ENCODE measurements around the gene HOMER1. TPM values are rescaled to one million over a fixed set of nuclear protein-coding genes. Genes with fewer than 3 reads are reported as not detected.

HOMER1 gene
- total and polyA plus RNA-seq, 2 of the 13 experiments (the other 11 are each of a cell fraction or from before 2014, with no cell fraction given): 5.3 to 24.8 TPM

DNA sequence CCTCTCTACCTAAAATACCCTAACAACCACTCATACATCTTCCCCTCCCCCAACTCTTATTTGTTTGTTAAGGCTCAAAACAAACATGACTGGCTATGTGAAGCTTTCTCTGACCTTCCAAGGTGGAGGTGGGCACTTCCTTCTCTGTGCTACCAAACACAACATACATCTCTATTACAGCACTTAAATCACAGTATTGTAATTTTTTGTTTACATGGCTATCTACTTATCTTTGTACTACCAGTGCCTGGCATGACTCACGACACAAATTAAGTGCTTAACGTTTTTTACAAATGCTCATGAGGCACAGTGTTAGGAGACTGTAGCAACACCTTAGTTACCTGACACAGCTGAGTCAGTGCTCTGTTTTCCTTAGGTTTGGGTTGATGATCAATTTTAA lies 18.6 kb downstream of the HOMER1 start (continued):
- TF ChIP-seq ZNF577 (CRISPR knock-in tag; IDR thresholded peaks at IDR 0.05; ENCODE audit: borderline replicate concordance, low read depth) (no peak), FOSL2 (CRISPR knock-in tag; IDR thresholded peaks at IDR 0.05) (peak; percentile 65), CC2D1A (CRISPR knock-in tag; IDR thresholded peaks at IDR 0.05) (no peak), ZNF605 (CRISPR knock-in tag; IDR thresholded peaks at IDR 0.05) (no peak), PHF8 (CRISPR knock-in tag; IDR thresholded peaks at IDR 0.05) (no peak), ZNF614 (CRISPR knock-in tag; IDR thresholded peaks at IDR 0.05; ENCODE audit: borderline replicate concordance) (no peak), DMAP1 (CRISPR knock-in tag; IDR thresholded peaks at IDR 0.05) (no peak), ZSCAN30 (CRISPR knock-in tag; IDR thresholded peaks at IDR 0.05) (no peak), SMAD3 (CRISPR knock-in tag; IDR thresholded peaks at IDR 0.05) (no peak), ZNF567 (CRISPR knock-in tag; IDR thresholded peaks at IDR 0.05; ENCODE audit: borderline replicate concordance) (no peak), NFYC (CRISPR knock-in tag; IDR thresholded peaks at IDR 0.05) (no peak), MEIS1 (CRISPR knock-in tag; IDR thresholded peaks at IDR 0.05; ENCODE audit: borderline replicate concordance) (no peak), SNAPC2 (CRISPR knock-in tag; IDR thresholded peaks at IDR 0.05) (no peak), YEATS2 (CRISPR knock-in tag; IDR thresholded peaks at IDR 0.05; ENCODE audit: borderline replicate concordance) (no peak), KDM5B (CRISPR knock-in tag; IDR thresholded peaks at IDR 0.05; ENCODE audit: borderline replicate concordance) (no peak)
- TF ChIP-seq, protein P1, sequence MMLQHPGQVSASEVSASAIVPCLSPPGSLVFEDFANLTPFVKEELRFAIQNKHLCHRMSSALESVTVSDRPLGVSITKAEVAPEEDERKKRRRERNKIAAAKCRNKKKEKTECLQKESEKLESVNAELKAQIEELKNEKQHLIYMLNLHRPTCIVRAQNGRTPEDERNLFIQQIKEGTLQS (CRISPR knock-in tag; IDR thresholded peaks at IDR 0.05): no peak
- TF ChIP-seq, protein P2, sequence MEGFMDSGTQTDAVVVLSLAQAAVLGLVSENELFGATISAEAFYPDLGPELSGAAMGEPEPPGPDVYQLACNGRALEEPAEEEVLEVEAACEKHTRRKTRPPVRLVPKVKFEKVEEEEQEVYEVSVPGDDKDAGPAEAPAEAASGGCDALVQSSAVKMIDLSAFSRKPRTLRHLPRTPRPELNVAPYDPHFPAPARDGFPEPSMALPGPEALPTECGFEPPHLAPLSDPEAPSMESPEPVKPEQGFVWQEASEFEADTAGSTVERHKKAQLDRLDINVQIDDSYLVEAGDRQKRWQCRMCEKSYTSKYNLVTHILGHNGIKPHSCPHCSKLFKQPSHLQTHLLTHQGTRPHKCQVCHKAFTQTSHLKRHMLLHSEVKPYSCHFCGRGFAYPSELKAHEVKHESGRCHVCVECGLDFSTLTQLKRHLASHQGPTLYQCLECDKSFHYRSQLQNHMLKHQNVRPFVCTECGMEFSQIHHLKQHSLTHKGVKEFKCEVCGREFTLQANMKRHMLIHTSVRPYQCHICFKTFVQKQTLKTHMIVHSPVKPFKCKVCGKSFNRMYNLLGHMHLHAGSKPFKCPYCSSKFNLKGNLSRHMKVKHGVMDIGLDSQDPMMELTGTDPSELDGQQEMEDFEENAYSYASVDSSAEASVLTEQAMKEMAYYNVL (CRISPR knock-in tag; IDR thresholded peaks at IDR 0.05; ENCODE audit: borderline replicate concordance): no peak
- TF ChIP-seq, protein P3, sequence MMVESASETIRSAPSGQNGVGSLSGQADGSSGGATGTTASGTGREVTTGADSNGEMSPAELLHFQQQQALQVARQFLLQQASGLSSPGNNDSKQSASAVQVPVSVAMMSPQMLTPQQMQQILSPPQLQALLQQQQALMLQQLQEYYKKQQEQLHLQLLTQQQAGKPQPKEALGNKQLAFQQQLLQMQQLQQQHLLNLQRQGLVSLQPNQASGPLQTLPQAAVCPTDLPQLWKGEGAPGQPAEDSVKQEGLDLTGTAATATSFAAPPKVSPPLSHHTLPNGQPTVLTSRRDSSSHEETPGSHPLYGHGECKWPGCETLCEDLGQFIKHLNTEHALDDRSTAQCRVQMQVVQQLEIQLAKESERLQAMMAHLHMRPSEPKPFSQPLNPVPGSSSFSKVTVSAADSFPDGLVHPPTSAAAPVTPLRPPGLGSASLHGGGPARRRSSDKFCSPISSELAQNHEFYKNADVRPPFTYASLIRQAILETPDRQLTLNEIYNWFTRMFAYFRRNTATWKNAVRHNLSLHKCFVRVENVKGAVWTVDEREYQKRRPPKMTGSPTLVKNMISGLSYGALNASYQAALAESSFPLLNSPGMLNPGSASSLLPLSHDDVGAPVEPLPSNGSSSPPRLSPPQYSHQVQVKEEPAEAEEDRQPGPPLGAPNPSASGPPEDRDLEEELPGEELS (CRISPR knock-in tag; IDR thresholded peaks at IDR 0.05): 0 out of 2 replicates have a peak, but pooled peaks have one; percentile 20
- TF ChIP-seq, protein P4, sequence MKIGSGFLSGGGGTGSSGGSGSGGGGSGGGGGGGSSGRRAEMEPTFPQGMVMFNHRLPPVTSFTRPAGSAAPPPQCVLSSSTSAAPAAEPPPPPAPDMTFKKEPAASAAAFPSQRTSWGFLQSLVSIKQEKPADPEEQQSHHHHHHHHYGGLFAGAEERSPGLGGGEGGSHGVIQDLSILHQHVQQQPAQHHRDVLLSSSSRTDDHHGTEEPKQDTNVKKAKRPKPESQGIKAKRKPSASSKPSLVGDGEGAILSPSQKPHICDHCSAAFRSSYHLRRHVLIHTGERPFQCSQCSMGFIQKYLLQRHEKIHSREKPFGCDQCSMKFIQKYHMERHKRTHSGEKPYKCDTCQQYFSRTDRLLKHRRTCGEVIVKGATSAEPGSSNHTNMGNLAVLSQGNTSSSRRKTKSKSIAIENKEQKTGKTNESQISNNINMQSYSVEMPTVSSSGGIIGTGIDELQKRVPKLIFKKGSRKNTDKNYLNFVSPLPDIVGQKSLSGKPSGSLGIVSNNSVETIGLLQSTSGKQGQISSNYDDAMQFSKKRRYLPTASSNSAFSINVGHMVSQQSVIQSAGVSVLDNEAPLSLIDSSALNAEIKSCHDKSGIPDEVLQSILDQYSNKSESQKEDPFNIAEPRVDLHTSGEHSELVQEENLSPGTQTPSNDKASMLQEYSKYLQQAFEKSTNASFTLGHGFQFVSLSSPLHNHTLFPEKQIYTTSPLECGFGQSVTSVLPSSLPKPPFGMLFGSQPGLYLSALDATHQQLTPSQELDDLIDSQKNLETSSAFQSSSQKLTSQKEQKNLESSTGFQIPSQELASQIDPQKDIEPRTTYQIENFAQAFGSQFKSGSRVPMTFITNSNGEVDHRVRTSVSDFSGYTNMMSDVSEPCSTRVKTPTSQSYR (CRISPR knock-in tag; IDR thresholded peaks at IDR 0.05; ENCODE audit: borderline replicate concordance): peak; percentile 78; the same call in 1 of the 2 replicates
- TF ChIP-seq, protein P5, sequence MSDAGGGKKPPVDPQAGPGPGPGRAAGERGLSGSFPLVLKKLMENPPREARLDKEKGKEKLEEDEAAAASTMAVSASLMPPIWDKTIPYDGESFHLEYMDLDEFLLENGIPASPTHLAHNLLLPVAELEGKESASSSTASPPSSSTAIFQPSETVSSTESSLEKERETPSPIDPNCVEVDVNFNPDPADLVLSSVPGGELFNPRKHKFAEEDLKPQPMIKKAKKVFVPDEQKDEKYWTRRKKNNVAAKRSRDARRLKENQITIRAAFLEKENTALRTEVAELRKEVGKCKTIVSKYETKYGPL (CRISPR knock-in tag; IDR thresholded peaks at IDR 0.05): no peak
- TF ChIP-seq, protein P6, sequence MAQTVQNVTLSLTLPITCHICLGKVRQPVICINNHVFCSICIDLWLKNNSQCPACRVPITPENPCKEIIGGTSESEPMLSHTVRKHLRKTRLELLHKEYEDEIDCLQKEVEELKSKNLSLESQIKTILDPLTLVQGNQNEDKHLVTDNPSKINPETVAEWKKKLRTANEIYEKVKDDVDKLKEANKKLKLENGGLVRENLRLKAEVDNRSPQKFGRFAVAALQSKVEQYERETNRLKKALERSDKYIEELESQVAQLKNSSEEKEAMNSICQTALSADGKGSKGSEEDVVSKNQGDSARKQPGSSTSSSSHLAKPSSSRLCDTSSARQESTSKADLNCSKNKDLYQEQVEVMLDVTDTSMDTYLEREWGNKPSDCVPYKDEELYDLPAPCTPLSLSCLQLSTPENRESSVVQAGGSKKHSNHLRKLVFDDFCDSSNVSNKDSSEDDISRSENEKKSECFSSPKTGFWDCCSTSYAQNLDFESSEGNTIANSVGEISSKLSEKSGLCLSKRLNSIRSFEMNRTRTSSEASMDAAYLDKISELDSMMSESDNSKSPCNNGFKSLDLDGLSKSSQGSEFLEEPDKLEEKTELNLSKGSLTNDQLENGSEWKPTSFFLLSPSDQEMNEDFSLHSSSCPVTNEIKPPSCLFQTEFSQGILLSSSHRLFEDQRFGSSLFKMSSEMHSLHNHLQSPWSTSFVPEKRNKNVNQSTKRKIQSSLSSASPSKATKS (CRISPR knock-in tag; IDR thresholded peaks at IDR 0.05): no peak
